ENCODE data around the gene PCDHA10. TPM values are rescaled to one million over a fixed set of nuclear protein-coding genes. Genes with fewer than 3 reads are reported as not detected.
"Not testable (repeated sequence)": the region's sequence is repeated elsewhere in the genome, so short reads cannot be mapped to it uniquely, and the experiment has no call there.

Gene PCDHA10
- total RNA-seq, 4 donors from 2014 or later: under 0.01 to 0.15 (median 0.08) TPM

GRCh38 chr5:140869555-140869886, 13.8 kb downstream of the PCDHA10 start:
- 64 to 65% methylated on average over 5 of the region's 5 CpGs for WGBS, 2 donors

GRCh38 chr5:140870221-140871201, 14.8 kb downstream of the PCDHA10 start:
- H3K9me3 ChIP-seq: peaks cover 0 to 33% (median 17%) of the 10 kb centered on the region in 3 donors
- no peak overlapping the region for H3K27ac ChIP-seq
- no peaks in the 10 kb centered on the region for H3K36me3 ChIP-seq
- DNase-seq: no peak
- intact Hi-C loops (cut with DNase I): no loop called here
- H3K4me3 ChIP-seq: no peak overlapping the region
- H3K4me1 ChIP-seq: no peaks in the 10 kb centered on the region
- H3K27me3 ChIP-seq: peaks cover 0 to 27% (median 0%) of the 10 kb centered on the region in 4 donors
- TF ChIP-seq, protein P1, sequence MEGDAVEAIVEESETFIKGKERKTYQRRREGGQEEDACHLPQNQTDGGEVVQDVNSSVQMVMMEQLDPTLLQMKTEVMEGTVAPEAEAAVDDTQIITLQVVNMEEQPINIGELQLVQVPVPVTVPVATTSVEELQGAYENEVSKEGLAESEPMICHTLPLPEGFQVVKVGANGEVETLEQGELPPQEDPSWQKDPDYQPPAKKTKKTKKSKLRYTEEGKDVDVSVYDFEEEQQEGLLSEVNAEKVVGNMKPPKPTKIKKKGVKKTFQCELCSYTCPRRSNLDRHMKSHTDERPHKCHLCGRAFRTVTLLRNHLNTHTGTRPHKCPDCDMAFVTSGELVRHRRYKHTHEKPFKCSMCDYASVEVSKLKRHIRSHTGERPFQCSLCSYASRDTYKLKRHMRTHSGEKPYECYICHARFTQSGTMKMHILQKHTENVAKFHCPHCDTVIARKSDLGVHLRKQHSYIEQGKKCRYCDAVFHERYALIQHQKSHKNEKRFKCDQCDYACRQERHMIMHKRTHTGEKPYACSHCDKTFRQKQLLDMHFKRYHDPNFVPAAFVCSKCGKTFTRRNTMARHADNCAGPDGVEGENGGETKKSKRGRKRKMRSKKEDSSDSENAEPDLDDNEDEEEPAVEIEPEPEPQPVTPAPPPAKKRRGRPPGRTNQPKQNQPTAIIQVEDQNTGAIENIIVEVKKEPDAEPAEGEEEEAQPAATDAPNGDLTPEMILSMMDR (IDR thresholded peaks at IDR 0.05): no peak
- TF ChIP-seq POLR2A (IDR thresholded peaks at IDR 0.05): no peak
- WGBS, 2 donors: 60 to 69% methylated on average over 59 to 71 of the region's 114 CpGs

More at GRCh38 chr5:140869555-140869886, 13.8 kb downstream of the PCDHA10 start:
- Histone ChIP-seq H3K27me3 (peaks cover 0 to 17% (median 0%) of the 10 kb centered on the region in 4 donors), H3K9me3 (peaks cover 0 to 29% (median 13%) of the 10 kb centered on the region in 3 donors), H3K4me3 (no peak overlapping the region), H3K36me3 (no peaks in the 10 kb centered on the region), H3K27ac (no peak overlapping the region), H3K4me1 (no peaks in the 10 kb centered on the region)
- intact Hi-C loops (cut with DNase I): no loop called here
- TF ChIP-seq, protein P1 (IDR thresholded peaks at IDR 0.05): no peak
- TF ChIP-seq POLR2A (IDR thresholded peaks at IDR 0.05): no peak
- no peak for DNase-seq

DNA sequence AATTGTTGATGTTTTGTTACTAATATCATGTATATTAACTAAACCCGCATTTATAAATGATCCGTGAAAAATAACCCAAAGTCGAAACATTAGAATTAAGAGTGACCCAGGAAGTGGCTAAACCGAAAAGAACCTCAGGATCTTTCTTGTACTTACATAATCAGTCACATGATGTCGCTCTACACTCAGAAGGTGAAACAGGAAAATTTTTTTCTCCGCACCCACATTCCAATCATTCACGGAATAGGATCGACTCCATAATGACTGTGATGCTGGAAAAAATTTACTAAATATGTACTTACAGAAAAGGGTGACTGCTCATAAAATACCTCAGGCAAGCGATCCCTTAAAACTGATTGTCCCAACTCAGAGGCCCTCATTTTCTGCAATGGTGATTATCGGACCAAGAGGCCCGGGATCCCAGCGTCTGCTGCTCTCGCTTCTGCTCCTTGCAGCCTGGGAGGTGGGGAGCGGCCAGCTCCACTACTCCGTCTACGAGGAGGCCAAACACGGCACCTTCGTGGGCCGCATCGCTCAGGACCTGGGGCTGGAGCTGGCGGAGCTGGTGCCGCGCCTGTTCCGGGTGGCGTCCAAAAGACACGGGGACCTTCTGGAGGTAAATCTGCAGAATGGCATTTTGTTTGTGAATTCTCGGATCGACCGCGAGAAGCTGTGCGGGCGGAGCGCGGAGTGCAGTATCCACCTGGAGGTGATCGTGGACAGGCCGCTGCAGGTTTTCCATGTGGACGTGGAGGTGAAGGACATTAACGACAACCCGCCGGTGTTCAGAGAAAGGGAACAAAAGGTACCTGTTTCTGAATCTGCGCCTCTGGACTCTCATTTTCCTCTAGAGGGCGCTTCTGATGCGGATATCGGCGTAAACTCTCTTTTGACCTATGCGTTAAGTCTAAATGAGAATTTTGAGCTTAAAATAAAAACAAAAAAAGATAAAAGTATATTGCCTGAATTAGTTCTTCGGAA, 19.7 kb downstream of the PCDHA10 start, which contains the start of gene PCDHA12:
Gene PCDHA12, plus strand, starts transcription at position 224 of the 981 bp plus-strand sequence. Its CDS starts 165 bp downstream, at position 389.
- TF ChIP-seq, protein P1 (IDR thresholded peaks at IDR 0.05): no peak
- TF ChIP-seq POLR2A (IDR thresholded peaks at IDR 0.05): no peak
- Histone ChIP-seq H3K4me3 (no peak within 1 kb of the TSS), H3K36me3 (no peaks in the 10 kb centered on the region), H3K4me1 (no peaks in the 10 kb centered on the region), H3K9me3 (peaks cover 0 to 48% (median 30%) of the 10 kb centered on the region in 3 donors), H3K27ac (no peak within 1 kb of the TSS), H3K27me3 (peaks cover 0 to 47% (median 0%) of the 10 kb centered on the region in 4 donors)
- DNase-seq: no peak
- 23 to 39% methylated on average over 22 to 30 of the region's 47 CpGs for WGBS, 2 donors
- intact Hi-C loops (cut with DNase I): no loop called here

- H3K36me3 ChIP-seq; H3K27ac ChIP-seq; H3K4me3 ChIP-seq; DNase-seq; H3K4me1 ChIP-seq; intact Hi-C loops (cut with DNase I): not testable (repeated sequence)
- H3K27me3 ChIP-seq: peaks cover 0 to 37% (median 0%) of the 10 kb centered on the region in 4 donors
- WGBS, 2 donors: 53 to 70% methylated on average over 48 to 50 of the region's 80 CpGs
- peaks cover 0 to 40% (median 22%) of the 10 kb centered on the region in 3 donors for H3K9me3 ChIP-seq
Measured at GRCh38 chr5:140876541-140877261, 21.0 kb downstream of the PCDHA10 start.

GRCh38 chr5:140877262-140877581, 21.5 kb downstream of the PCDHA10 start:
- intact Hi-C loops (cut with DNase I): no loop called here
- DNase-seq: no peak
- WGBS, 2 donors: 58 to 78% methylated on average over 20 to 36 of the region's 37 CpGs
- H3K27me3 ChIP-seq: peaks cover 0 to 42% (median 0%) of the 10 kb centered on the region in 4 donors
- H3K4me3 ChIP-seq: no peak overlapping the region
- TF ChIP-seq, protein P1 (IDR thresholded peaks at IDR 0.05): no peak
- TF ChIP-seq POLR2A (IDR thresholded peaks at IDR 0.05): no peak
- H3K27ac ChIP-seq: no peak overlapping the region
- no peaks in the 10 kb centered on the region for H3K4me1 ChIP-seq
- H3K36me3 ChIP-seq: no peaks in the 10 kb centered on the region
- peaks cover 0 to 43% (median 27%) of the 10 kb centered on the region in 3 donors for H3K9me3 ChIP-seq
